GM12892 (cell line): ENCODE results near the gene HSPA14.

Experiments
- POLR2A ChIP-seq: IDR thresholded peaks from 2 replicates; pipeline ENCODE4 v1.6.1; 2011; ENCODE audit warnings: low read depth, low read length, control low read depth
- TAF1 ChIP-seq: IDR thresholded peaks from 2 replicates; pipeline ENCODE4 v1.6.1; 2011; ENCODE audit warnings: low read depth, mild to moderate bottlenecking, control low read depth, low read length, borderline replicate concordance

- TF ChIP-seq TAF1 (no peak), POLR2A (no peak)
Observed at GRCh38 chr10:14879928-14880193, 41.8 kb downstream of the HSPA14 start.
